ENCODE measurements around the gene TOMM40. TPM values are rescaled to one million over a fixed set of nuclear protein-coding genes. Genes with fewer than 3 reads are reported as not detected.
"Not testable (repeated sequence)": the region's sequence is repeated elsewhere in the genome, so short reads cannot be mapped to it uniquely, and the experiment has no call there.

The TOMM40 gene
- total RNA-seq, 2 donors from 2014 or later = 53.0 to 65.1 TPM

- DNase-seq (no peak), ATAC-seq (replicated peaks in 1 of 2) (no peak)
- Mint-ChIP-seq H3K27ac (no peak overlapping the region), H3K36me3 (ENCODE audit: insufficient read depth in 2 of 2) (no peaks in the 10 kb centered on the region), H3K4me3 (no peak overlapping the region), H3K4me1 (ENCODE audit: low read depth) (peaks cover 4% of the 10 kb centered on the region), H3K9me3 (no peaks in the 10 kb centered on the region), H3K27me3 (ENCODE audit: low read depth) (no peaks in the 10 kb centered on the region)
Measured at GRCh38 chr19:44878120-44878865, 12.8 kb upstream of the TOMM40 start.

- H3K27ac Mint-ChIP-seq = no peak overlapping the region
- ATAC-seq (replicated peaks in 1 of 2) = no peak
- H3K27me3 Mint-ChIP-seq (ENCODE audit: low read depth) = no peaks in the 10 kb centered on the region
Measured at GRCh38 chr19:44879309-44880065, 11.6 kb upstream of the TOMM40 start.

GRCh38 chr19:44882063-44882462, 9.0 kb upstream of the TOMM40 start:
- Mint-ChIP-seq H3K9me3 (no peaks in the 10 kb centered on the region), H3K4me3 (no peak overlapping the region), H3K36me3 (ENCODE audit: insufficient read depth in 2 of 2) (no peaks in the 10 kb centered on the region), H3K27ac (no peak overlapping the region), H3K27me3 (ENCODE audit: low read depth) (no peaks in the 10 kb centered on the region), H3K4me1 (ENCODE audit: low read depth) (no peaks in the 10 kb centered on the region)
- no peak for ATAC-seq (replicated peaks in 1 of 2)
- DNase-seq = no peak

More at GRCh38 chr19:44879309-44880065, 11.6 kb upstream of the TOMM40 start:
- Mint-ChIP-seq H3K4me1 (ENCODE audit: low read depth) (peaks cover 4% of the 10 kb centered on the region), H3K36me3 (ENCODE audit: insufficient read depth in 2 of 2) (no peaks in the 10 kb centered on the region), H3K4me3 (no peak overlapping the region), H3K9me3 (no peaks in the 10 kb centered on the region)
- no peak for DNase-seq

- ATAC-seq (replicated peaks in 1 of 2); H3K27ac Mint-ChIP-seq; H3K27me3 Mint-ChIP-seq (ENCODE audit: low read depth); H3K4me3 Mint-ChIP-seq; H3K4me1 Mint-ChIP-seq (ENCODE audit: low read depth); H3K36me3 Mint-ChIP-seq (ENCODE audit: insufficient read depth in 2 of 2); H3K9me3 Mint-ChIP-seq; DNase-seq: not testable (repeated sequence)
Measured at GRCh38 chr19:44882619-44883397, 8.2 kb upstream of the TOMM40 start.

DNA sequence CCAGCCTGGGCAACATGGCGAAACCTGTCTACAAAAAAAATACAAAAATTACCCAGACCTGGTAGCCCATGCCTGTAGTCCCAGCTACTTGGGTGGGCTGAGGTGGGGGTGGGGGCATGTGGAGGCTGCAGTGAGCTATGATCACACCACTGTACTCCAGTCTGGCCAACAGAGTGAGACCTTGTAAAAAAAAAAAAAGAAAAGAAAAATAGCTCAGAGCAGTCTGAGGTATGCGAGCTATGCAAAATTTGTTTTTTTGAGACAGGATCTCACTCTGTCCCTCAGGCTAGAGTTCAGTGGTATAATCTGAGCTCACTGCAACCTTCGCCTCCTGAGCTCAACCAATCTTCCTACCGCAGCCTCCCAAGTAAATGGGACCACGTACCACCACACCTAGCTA, 7.1 kb upstream of the TOMM40 start:
- ATAC-seq (replicated peaks in 1 of 2) (no peak), DNase-seq (no peak)
- H3K9me3 Mint-ChIP-seq = no peaks in the 10 kb centered on the region
- H3K36me3 Mint-ChIP-seq (ENCODE audit: insufficient read depth in 2 of 2) = no peaks in the 10 kb centered on the region
- H3K4me1 Mint-ChIP-seq (ENCODE audit: low read depth) = peaks cover under 1% of the 10 kb centered on the region
- H3K4me3 Mint-ChIP-seq = no peak overlapping the region
- H3K27ac Mint-ChIP-seq = no peak overlapping the region
- no peaks in the 10 kb centered on the region for H3K27me3 Mint-ChIP-seq (ENCODE audit: low read depth)

DNA sequence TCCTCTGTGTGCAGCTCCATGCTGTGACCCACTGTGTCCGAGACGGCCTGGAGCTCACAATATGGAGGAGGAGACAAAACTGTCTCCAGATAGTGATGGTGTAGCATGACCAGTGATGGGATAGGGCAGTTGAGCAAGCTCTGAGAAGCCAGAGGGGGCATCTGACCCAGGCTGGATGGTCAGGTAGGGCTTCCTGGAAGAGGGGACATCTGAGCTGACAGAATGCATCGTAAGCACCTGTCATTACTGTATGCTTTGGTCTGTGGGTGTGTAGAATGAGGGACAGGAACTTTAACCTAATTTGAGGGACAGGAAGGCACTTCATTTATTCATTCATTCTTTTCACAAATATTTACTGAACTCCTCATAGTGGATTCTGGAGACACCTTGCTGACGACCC, 6.5 kb upstream of the TOMM40 start:
- Mint-ChIP-seq H3K4me1 (ENCODE audit: low read depth) (peaks cover 6% of the 10 kb centered on the region), H3K27me3 (ENCODE audit: low read depth) (no peaks in the 10 kb centered on the region), H3K4me3 (no peak overlapping the region), H3K36me3 (ENCODE audit: insufficient read depth in 2 of 2) (no peaks in the 10 kb centered on the region), H3K9me3 (peaks cover 2% of the 10 kb centered on the region in 2 donors), H3K27ac (no peak overlapping the region)
- no peak for DNase-seq
- ATAC-seq (replicated peaks in 1 of 2) = no peak

DNA sequence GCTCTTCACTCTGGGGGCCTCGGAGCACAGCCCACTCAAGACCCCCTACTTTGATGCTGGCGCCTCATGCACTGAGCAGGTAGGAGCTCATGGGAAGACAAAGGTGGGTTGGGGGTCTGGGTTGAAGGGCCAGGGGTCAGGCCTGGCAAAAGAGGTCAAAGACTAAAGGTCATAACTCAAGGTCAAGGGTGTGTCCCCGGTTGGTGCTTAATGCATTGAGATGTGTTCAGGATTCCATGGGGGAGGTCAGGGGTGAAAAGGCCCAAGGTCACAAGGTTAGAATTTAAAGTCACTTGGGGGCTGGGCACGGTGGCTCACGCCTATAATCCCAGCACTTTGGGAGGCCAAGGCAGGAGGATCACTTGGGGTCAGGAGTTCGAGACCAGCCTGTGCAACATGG, 4.9 kb upstream of the TOMM40 start:
- H3K9me3 Mint-ChIP-seq = peaks cover 2% of the 10 kb centered on the region in 2 donors
- no peaks in the 10 kb centered on the region for H3K36me3 Mint-ChIP-seq (ENCODE audit: insufficient read depth in 2 of 2)
- no peak overlapping the region for H3K27ac Mint-ChIP-seq
- no peak overlapping the region for H3K4me3 Mint-ChIP-seq
- no peak for DNase-seq
- ATAC-seq (replicated peaks in 1 of 2) = no peak
- peaks cover 14% of the 10 kb centered on the region for H3K4me1 Mint-ChIP-seq (ENCODE audit: low read depth)
- no peaks in the 10 kb centered on the region for H3K27me3 Mint-ChIP-seq (ENCODE audit: low read depth)

GRCh38 chr19:44887648-44888047, 3.4 kb upstream of the TOMM40 start:
- Mint-ChIP-seq H3K9me3 (peaks cover 2% of the 10 kb centered on the region in 2 donors), H3K27me3 (ENCODE audit: low read depth) (no peaks in the 10 kb centered on the region), H3K4me1 (ENCODE audit: low read depth) (peaks cover 25% of the 10 kb centered on the region), H3K36me3 (ENCODE audit: insufficient read depth in 2 of 2) (peaks cover 0 to 6% of the 10 kb centered on the region in 2 donors), H3K27ac (no peak overlapping the region), H3K4me3 (no peak overlapping the region)
- ATAC-seq (replicated peaks in 1 of 2) = no peak
- DNase-seq = no peak

- H3K36me3 Mint-ChIP-seq (ENCODE audit: insufficient read depth in 2 of 2); H3K27ac Mint-ChIP-seq; H3K4me3 Mint-ChIP-seq; H3K27me3 Mint-ChIP-seq (ENCODE audit: low read depth); ATAC-seq (replicated peaks in 1 of 2); DNase-seq; H3K9me3 Mint-ChIP-seq: not testable (repeated sequence)
- H3K4me1 Mint-ChIP-seq (ENCODE audit: low read depth) = peaks cover 32% of the 10 kb centered on the region
Measured at GRCh38 chr19:44888335-44888734, 2.7 kb upstream of the TOMM40 start.

GRCh38 chr19:44889830-44890365, 1.2 kb upstream of the TOMM40 start:
- H3K4me1 Mint-ChIP-seq (ENCODE audit: low read depth) = peaks cover 33% of the 10 kb centered on the region
- peak overlapping the region; percentile 79 to 80 for H3K4me3 Mint-ChIP-seq
- no peaks in the 10 kb centered on the region for H3K27me3 Mint-ChIP-seq (ENCODE audit: low read depth)
- peaks cover 0 to 10% of the 10 kb centered on the region in 2 donors for H3K36me3 Mint-ChIP-seq (ENCODE audit: insufficient read depth in 2 of 2)
- H3K9me3 Mint-ChIP-seq = peaks cover 2% of the 10 kb centered on the region in 2 donors
- H3K27ac Mint-ChIP-seq = peak overlapping the region; percentile 35
- ATAC-seq (replicated peaks in 1 of 2) (no peak), DNase-seq (no peak)

DNA sequence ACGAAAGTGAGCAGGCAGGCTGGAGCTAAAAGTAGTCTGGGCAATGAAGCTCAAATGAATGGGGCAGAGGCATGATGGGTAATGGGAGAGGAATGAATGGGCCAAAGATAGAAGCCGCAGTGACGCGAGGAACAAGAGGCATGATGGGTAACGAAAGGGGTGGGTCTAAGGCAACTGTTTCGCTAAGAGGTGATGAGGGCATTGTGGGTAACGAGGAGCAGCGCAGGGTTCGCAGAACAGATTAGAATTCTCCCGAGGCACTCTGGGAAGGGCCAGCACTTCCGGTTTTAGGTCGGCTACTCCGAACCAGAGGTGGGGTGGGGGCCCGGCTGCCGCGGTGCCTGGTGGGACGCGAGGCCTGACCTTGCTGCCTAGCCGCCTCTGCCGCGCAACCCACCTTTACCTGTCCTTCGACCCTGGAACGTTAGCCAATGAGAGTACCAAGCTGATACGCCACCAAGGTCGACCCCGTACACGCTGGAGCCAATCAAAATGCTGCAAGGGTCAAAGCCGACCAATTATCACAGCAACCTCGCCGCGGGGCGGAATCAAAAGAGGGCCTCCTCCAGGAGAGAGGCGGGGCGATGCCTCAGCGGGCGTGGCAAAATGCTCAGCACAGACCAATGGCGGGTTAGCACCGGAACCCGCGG, 563 bp upstream of the TOMM40 start:
- Mint-ChIP-seq H3K4me3 (peak overlapping the region; percentile 79 to 80), H3K4me1 (ENCODE audit: low read depth) (peaks cover 37% of the 10 kb centered on the region), H3K9me3 (peaks cover 2% of the 10 kb centered on the region in 2 donors), H3K36me3 (ENCODE audit: insufficient read depth in 2 of 2) (peaks cover 0 to 10% of the 10 kb centered on the region in 2 donors), H3K27me3 (ENCODE audit: low read depth) (no peaks in the 10 kb centered on the region), H3K27ac (peak overlapping the region; percentile 35)
- peak; percentile 86 for ATAC-seq (replicated peaks in 1 of 2)
- peak; percentile 100 for DNase-seq

DNA sequence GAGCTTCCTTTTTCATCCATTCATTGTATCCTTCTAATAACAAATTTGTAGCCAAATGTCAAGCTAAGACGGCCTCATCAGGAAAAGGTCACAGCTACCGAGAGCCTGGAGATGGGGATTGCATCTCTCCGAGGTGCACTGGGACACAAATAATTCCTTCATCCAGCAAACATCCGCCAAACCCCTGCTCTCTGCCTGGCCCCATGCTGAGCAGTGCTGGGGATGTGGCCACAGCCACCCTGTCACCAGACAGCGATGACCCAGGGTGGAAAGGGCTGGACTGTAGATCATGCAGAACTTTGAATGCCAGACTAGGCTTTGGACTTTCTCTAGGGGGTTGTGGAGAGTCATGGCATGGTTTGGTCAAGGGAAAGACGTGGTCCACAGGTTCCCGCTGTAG, 1.9 kb downstream of the TOMM40 start:
- no peaks in the 10 kb centered on the region for H3K27me3 Mint-ChIP-seq (ENCODE audit: low read depth)
- H3K9me3 Mint-ChIP-seq = peaks cover 2% of the 10 kb centered on the region in 2 donors
- H3K4me1 Mint-ChIP-seq (ENCODE audit: low read depth) = peaks cover 37% of the 10 kb centered on the region
- no peak for DNase-seq
- peaks cover 2 to 18% of the 10 kb centered on the region in 2 donors for H3K36me3 Mint-ChIP-seq (ENCODE audit: insufficient read depth in 2 of 2)
- H3K4me3 Mint-ChIP-seq = peak overlapping the region; percentile 82 to 83
- H3K27ac Mint-ChIP-seq = peak overlapping the region; percentile 51
- ATAC-seq (replicated peaks in 1 of 2) = no peak

Data from activated T-cell treated with anti-CD3 and anti-CD28 coated beads, Interleukin-2, amount 50 U/mL, for 72 hours (primary cell).